ENCODE data around the gene VENTX. TPM values are rescaled to one million over a fixed set of nuclear protein-coding genes. Genes with fewer than 3 reads are reported as not detected.

The VENTX gene
- total RNA-seq, 4 donors from 2014 or later = 0.32 to 6.0 (median 2.4) TPM

DNA sequence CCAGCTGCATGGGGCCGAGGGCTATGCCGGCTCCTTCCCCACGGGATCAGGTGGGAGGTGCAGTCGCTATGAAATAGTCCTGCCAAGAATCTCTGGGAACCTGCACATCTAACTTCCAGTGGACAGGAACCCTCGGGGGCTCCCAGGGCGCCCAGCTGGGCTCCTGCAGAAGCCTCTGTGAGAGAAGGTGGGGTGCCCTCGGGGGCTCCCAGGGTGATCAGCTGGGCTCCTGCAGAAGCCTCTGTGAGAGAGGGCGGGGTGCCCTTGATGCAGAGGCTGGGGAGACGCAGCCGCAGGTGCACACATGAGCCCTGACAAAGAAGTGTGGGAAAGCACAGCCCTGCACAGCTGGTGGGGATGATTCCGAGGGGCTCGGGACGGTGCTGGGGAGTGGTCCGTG is 5.9 kb downstream of the VENTX start:
- TF ChIP-seq, protein P1, sequence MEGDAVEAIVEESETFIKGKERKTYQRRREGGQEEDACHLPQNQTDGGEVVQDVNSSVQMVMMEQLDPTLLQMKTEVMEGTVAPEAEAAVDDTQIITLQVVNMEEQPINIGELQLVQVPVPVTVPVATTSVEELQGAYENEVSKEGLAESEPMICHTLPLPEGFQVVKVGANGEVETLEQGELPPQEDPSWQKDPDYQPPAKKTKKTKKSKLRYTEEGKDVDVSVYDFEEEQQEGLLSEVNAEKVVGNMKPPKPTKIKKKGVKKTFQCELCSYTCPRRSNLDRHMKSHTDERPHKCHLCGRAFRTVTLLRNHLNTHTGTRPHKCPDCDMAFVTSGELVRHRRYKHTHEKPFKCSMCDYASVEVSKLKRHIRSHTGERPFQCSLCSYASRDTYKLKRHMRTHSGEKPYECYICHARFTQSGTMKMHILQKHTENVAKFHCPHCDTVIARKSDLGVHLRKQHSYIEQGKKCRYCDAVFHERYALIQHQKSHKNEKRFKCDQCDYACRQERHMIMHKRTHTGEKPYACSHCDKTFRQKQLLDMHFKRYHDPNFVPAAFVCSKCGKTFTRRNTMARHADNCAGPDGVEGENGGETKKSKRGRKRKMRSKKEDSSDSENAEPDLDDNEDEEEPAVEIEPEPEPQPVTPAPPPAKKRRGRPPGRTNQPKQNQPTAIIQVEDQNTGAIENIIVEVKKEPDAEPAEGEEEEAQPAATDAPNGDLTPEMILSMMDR (IDR thresholded peaks at IDR 0.05) = no peak
- ATAC-seq (ENCODE audit: low FRiP score) (no peak), DNase-seq (ENCODE audit: low spot score) (no peak)

DNA sequence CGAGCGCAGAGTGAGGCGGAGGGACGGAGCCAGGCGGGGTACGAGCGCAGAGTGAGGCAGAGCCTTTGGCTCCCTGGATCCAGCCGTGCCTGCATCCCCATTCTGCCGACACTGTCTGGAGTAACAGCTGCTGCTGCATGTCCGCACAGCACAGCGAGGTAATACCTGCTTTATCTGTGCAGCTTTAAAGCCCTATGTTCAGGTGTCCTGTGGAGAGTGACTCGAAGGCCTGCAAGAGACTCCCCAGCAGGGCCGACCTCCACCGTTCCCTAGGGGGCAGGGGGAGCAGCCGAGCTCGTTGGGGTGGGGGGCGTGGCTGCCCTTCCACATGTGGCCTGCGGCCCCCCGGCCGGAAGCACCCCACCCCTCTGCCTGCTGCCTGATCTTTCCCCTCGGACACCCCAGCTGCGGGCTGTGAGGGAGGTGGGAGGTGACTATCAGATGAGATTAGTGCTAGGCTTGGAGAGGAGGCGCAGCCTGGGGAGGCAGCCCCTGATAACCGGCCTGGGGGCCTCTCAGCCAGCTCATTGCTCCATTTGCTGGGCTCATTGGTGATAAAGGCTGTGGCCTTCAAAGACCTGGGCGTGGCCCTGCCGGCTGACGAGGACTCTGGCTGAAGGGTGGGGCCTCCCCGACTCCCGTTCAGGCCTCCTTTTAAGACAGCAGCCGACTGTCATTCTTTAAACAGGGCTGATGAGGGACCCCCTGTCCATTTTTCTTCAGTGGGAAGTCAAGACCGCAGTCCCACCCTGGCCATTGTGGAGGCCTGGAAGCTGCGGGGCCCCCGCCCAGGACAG is 8.0 kb downstream of the VENTX start:
- DNase-seq (ENCODE audit: low spot score) (no peak), ATAC-seq (ENCODE audit: low FRiP score) (no peak)
- TF ChIP-seq, protein P1 (IDR thresholded peaks at IDR 0.05) = no peak

DNA sequence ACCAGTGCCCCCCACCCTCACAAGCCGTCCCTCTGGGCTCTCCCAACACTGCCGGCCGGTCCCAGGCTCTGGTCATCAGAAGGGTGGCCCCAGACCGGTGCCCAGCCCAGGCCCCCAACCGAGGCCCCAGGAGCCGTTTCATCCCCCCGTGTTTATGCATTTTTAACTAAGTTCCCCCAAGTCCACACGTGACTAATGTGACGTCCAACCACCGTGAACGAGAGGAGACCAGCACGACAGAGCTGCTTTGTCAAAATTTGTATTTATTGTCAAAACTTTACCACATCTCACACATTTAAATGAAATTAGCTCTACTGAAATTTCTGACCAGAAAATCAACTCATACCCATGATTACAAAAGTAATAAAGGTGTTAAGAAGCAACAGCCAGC is 8.6 kb downstream of the VENTX start:
- ATAC-seq (ENCODE audit: low FRiP score) (no peak), DNase-seq (ENCODE audit: low spot score) (no peak)
- TF ChIP-seq, protein P1 (IDR thresholded peaks at IDR 0.05) = no peak

DNA sequence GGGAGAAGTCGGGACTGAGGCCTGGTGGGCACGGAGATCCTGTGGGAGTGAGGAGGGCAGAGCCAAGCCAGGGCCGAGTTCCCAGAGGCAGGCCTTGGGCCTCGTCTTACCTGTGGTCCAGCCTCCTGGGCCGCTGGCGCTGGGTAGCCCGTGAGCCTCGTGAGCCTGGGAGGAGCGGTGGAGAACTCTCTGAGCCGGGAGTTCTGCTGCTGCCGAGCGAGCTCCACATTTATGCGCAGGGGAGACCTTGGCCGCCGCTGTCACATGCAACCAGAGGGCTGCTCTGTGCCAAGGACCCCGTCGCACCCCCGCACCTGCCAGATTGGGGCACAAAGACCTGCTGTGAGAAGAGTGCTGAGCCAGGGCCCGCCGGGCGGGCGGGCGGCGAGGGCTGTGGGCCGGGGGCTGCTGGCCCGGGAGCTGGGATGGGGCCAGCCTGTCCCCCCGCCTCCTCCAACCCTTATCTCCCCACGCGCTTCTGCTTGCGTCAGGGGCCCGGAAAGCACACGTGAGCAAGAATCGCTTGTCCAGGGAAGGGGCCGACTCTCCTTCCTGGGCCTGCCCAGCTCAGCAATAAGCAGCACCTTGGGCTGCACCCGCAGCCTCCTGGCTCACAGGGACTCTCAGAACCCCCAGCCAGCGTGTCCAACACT is 10.2 kb downstream of the VENTX start:
- TF ChIP-seq, protein P1 (IDR thresholded peaks at IDR 0.05) = no peak
- ATAC-seq (ENCODE audit: low FRiP score) = no peak
- no peak for DNase-seq (ENCODE audit: low spot score)

DNA sequence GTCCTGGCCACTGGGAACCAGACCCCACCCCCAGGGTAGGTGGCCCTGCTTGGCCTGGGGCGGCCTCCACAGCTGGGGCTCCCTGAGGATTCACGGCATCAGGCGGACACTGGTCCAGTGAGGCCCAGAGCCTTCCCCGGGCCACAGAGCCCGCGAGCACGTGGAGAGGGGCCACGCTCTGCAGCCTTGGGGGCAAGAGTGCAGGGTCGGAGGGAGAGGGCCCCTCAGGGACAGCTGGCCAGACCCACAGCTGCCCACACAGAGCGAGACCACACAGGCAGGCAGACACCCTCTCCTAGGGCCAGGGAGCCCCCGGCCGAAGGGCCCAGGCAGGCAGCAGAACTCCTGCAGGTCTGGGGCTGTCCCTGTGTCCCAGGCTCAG is 10.7 kb downstream of the VENTX start:
- TF ChIP-seq, protein P1 (IDR thresholded peaks at IDR 0.05) = no peak
- DNase-seq (ENCODE audit: low spot score) (no peak), ATAC-seq (ENCODE audit: low FRiP score) (no peak)

DNA sequence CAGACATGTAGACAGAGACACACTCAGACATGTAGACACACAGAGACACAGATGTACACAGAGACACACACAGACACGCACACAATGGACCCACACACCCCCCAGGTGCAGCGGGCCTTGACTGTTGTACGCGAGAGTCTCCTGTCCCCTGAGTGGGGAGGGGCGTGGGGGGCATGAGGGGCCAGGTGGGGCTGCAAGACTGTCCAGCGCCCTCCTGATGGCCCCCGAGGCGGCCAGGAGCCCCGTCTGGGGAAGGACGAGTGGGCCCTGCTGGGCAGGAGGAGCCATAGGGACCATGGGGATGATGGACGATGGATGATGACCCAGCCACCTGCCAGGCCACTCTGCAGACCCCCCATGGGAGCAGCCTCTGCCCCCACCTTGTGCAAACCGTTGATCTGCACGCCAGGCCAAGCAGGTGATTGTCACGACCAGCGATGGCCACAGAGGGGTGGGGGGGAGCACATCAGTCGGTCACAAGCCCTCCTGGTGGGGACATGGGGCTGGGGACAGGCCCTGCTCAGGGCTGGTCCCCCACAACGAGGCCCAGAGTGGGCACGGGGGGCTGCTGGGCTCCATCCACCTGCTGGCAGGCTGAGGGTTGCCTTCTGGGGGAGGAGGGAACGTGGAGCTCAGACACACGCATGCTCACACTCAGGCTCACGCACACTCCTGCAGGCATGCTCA is 11.6 kb downstream of the VENTX start:
- TF ChIP-seq, protein P1 (IDR thresholded peaks at IDR 0.05) = no peak
- ATAC-seq (ENCODE audit: low FRiP score) (no peak), DNase-seq (ENCODE audit: low spot score) (no peak)

Measured in omental fat pad (tissue), 4 donors.